OCI-LY1 (cell line): ENCODE results near the gene PYGL.
"Not testable (repeated sequence)": the region's sequence is repeated elsewhere in the genome, so short reads cannot be mapped to it uniquely, and the experiment has no call there.

Experiments used
- H2AFZ ChIP-seq: fragments of 200-600 bp; sonication (generic), shearing (Covaris generic); 2 replicates; pipeline ENCODE4 v1.6.0; 2014; ENCODE audit warnings: antibody characterized with exemption, mild to moderate bottlenecking, low read length
- H3F3A ChIP-seq: fragments of 200-600 bp; sonication (generic), shearing (Covaris generic); 2 replicates; pipeline ENCODE4 v1.6.0; 2014; ENCODE audit warnings: mild to moderate bottlenecking, antibody characterized with exemption, low read length, moderate library complexity; ENCODE audit not compliant: insufficient read depth
- H3K27ac ChIP-seq: fragments of 200-600 bp; sonication (generic); 2 replicates; pipeline ENCODE4 v1.5.1; 2014; ENCODE audit warnings: low read length, mixed run types, mild to moderate bottlenecking, low read depth; ENCODE audit not compliant: poor library complexity, severe bottlenecking
- H3K27me3 ChIP-seq: fragments of 200-600 bp; sonication (generic); 2 replicates; pipeline ENCODE4 v1.6.0; 2014; ENCODE audit warnings: antibody characterized with exemption, mild to moderate bottlenecking, low read length, moderate library complexity; ENCODE audit not compliant: insufficient read depth
- H3K36me3 ChIP-seq: fragments of 200-600 bp; sonication (generic); 2 replicates; pipeline ENCODE4 v1.6.1; 2014; ENCODE audit warnings: mild to moderate bottlenecking, antibody characterized with exemption, low read length, moderate library complexity, mixed read lengths; ENCODE audit not compliant: insufficient read depth
- H3K4me1 ChIP-seq: fragments of 200-600 bp; sonication (generic); 2 replicates; pipeline ENCODE4 v1.5.1; 2014; ENCODE audit warnings: mild to moderate bottlenecking, low read length, moderate library complexity; ENCODE audit not compliant: insufficient read depth, severe bottlenecking
- H3K4me2 ChIP-seq: fragments of 200-600 bp; sonication (generic), shearing (Covaris generic); 2 replicates; pipeline ENCODE4 v1.6.1; 2014; ENCODE audit warnings: low read length
- H3K4me3 ChIP-seq: fragments of 200-600 bp; sonication (generic); 2 replicates; pipeline ENCODE4 v1.5.1; 2014; ENCODE audit warnings: low read length, low read depth, mild to moderate bottlenecking, mixed read lengths; ENCODE audit not compliant: poor library complexity, severe bottlenecking
- H3K79me2 ChIP-seq: fragments of 200-600 bp; shearing (Covaris generic); 2 replicates; pipeline ENCODE4 v1.6.1; 2016; ENCODE audit warnings: mixed run types, low read length, mixed read lengths; ENCODE audit not compliant: insufficient read depth
- H3K9ac ChIP-seq: fragments of 200-600 bp; sonication (generic), shearing (Covaris generic); 2 replicates; pipeline ENCODE4 v1.6.1; 2014; ENCODE audit warnings: mild to moderate bottlenecking, low read length, mixed read lengths
- H3K9me2 ChIP-seq: fragments of 200-600 bp; sonication (generic), shearing (Covaris generic); 2 replicates; pipeline ENCODE4 v1.6.1; 2014; ENCODE audit warnings: low read depth, mild to moderate bottlenecking, low read length, mixed read lengths
- H3K9me3 ChIP-seq: fragments of 200-600 bp; shearing (Covaris generic); 2 replicates; pipeline ENCODE4 v1.6.1; 2014; ENCODE audit warnings: low read length, mixed read lengths
- H4K20me1 ChIP-seq: fragments of 200-600 bp; sonication (generic), shearing (Covaris generic); 2 replicates; pipeline ENCODE4 v1.6.0; 2016; ENCODE audit warnings: mild to moderate bottlenecking, low read length; ENCODE audit not compliant: insufficient read depth
- EZH2 ChIP-seq: fragments of 200-600 bp; sonication (generic), shearing (Covaris generic); IDR thresholded peaks from 2 replicates; pipeline ENCODE4 v1.8.0; 2017; ENCODE audit warnings: borderline replicate concordance, mixed run types, mild to moderate bottlenecking, antibody characterized with exemption, low read length, moderate library complexity, mixed read lengths
- TF ChIP-seq, protein P1 (sequence below): fragments of 200-600 bp; sonication (generic), shearing (Covaris generic); IDR thresholded peaks from 2 replicates; pipeline ENCODE4 v1.5.1; 2017; ENCODE audit warnings: mild to moderate bottlenecking, antibody characterized with exemption, low read length, moderate library complexity, mixed read lengths

PYGL gene

DNA sequence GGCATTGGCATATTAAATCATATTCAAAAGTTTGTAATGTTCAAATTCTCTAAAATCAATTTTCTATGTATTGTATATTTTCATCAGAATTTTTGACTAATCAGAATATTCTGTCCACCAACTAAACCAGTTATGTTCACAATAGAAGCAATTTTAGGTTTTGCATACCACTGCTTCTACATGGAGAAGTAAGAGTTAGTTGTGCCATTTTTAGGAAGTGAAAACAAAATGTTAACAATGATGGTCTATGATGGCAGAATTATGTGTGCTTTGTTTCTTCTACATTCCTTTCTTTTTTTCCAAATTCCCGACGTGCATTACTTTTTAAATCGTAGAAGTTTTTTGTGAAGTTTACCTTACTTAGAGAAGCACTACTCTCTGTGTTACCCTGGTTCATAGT lies 42.9 kb downstream of the PYGL start:
- Histone ChIP-seq H3K9ac (no peak overlapping the region), H3K9me3 (peaks cover 7% of the 10 kb centered on the region; the same call in 1 of the 2 replicates), H3K27me3 (no peaks in the 10 kb centered on the region), H2AFZ (no peak overlapping the region), H3K4me3 (no peak overlapping the region), H3K36me3 (peaks cover 16% of the 10 kb centered on the region; the same call in 1 of the 2 replicates), H4K20me1 (no peaks in the 10 kb centered on the region), H3F3A (no peaks in the 10 kb centered on the region), H3K79me2 (no peaks in the 10 kb centered on the region), H3K9me2 (no peaks in the 10 kb centered on the region), H3K4me2 (0 out of 2 replicates have a peak overlapping the region, but pooled peaks have one; percentile 17), H3K27ac (peak overlapping the region; percentile 38), H3K4me1 (peaks cover 18% of the 10 kb centered on the region)
- TF ChIP-seq EZH2, result no peak
- TF ChIP-seq, protein P1, sequence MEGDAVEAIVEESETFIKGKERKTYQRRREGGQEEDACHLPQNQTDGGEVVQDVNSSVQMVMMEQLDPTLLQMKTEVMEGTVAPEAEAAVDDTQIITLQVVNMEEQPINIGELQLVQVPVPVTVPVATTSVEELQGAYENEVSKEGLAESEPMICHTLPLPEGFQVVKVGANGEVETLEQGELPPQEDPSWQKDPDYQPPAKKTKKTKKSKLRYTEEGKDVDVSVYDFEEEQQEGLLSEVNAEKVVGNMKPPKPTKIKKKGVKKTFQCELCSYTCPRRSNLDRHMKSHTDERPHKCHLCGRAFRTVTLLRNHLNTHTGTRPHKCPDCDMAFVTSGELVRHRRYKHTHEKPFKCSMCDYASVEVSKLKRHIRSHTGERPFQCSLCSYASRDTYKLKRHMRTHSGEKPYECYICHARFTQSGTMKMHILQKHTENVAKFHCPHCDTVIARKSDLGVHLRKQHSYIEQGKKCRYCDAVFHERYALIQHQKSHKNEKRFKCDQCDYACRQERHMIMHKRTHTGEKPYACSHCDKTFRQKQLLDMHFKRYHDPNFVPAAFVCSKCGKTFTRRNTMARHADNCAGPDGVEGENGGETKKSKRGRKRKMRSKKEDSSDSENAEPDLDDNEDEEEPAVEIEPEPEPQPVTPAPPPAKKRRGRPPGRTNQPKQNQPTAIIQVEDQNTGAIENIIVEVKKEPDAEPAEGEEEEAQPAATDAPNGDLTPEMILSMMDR, result no peak

DNA sequence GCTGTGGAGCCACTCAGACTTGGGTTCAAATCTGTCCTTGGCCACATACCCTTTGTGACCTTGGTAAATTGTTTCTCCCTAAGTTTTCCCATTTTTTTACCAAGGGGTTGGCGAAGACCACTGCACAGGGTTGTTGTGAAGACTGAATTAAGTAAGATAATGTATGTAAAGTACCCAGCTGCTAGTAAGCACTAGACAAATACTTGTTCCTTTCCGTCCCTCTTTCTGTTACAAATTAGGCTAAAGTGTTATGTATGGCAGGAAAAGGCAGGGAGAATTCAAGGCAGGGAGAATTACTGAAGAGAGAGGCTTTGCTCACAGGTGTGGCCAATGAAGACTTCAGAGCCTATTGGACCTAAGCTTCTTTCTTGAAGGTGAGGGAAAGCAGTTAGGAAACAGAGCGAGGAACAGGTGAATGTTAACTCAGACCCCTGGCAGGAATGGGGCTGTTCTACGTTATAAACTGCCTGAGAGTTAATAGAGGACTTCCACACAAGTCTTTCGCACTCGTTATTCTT lies 46.6 kb downstream of the PYGL start:
- Histone ChIP-seq H3K36me3 (no peaks in the 10 kb centered on the region), H4K20me1 (no peaks in the 10 kb centered on the region), H3F3A (no peaks in the 10 kb centered on the region), H3K79me2 (no peaks in the 10 kb centered on the region), H3K9me2 (no peaks in the 10 kb centered on the region), H3K4me2 (no peak overlapping the region), H3K4me1 (peaks cover 28% of the 10 kb centered on the region), H3K27me3 (no peaks in the 10 kb centered on the region), H3K9me3 (no peaks in the 10 kb centered on the region), H3K27ac (peak overlapping the region; percentile 4), H3K4me3 (no peak overlapping the region), H3K9ac (no peak overlapping the region), H2AFZ (no peak overlapping the region)
- TF ChIP-seq, protein P1, result no peak
- TF ChIP-seq EZH2, result no peak

DNA sequence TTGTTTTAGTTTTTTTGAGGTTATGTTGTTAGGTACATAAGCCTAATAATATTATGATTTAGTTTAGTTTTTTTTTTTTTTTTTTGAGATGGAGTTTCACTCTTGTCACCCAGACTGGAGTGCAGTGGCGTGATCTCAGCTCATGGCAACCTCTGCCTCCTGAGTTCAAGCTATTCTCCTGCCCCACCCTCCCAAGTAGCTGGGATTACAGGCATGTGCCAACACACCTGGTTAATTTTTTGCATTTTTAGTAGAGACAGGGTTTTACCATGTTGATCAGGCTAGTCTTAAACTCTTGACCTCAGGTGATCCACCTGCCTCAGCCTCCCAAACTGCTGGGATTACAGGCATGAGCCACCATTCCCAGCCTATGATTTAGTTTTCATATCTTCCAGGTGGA lies 47.3 kb downstream of the PYGL start:
- H3K9ac ChIP-seq, H3K4me2 ChIP-seq, H2AFZ ChIP-seq, H3K4me3 ChIP-seq, H3K9me2 ChIP-seq, H3K79me2 ChIP-seq, H4K20me1 ChIP-seq, H3K27ac ChIP-seq, H3K27me3 ChIP-seq, H3K9me3 ChIP-seq, H3K36me3 ChIP-seq, H3F3A ChIP-seq: not testable (repeated sequence)
- H3K4me1 ChIP-seq, result peaks cover 25% of the 10 kb centered on the region

DNA sequence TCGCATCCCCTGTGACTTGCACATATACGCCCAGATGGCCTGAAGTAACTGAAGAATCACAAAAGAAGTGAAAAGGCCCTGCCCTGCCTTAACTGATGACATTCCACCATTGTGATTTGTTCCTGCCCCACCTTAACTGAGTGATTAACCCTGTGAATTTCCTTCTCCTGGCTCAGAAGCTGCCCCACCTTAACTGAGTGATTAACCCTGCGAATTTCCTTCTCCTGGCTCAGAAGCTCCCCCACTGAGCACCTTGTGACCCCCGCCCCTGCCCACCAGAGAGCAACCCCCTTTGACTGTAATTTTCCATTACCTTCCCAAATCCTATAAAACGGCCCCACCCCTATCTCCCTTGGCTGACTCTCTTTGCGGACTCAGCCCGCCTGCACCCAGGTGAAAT lies 47.9 kb downstream of the PYGL start:
- not testable (repeated sequence) for H4K20me1 ChIP-seq, H3K9me3 ChIP-seq, H3K27me3 ChIP-seq, H3K36me3 ChIP-seq, H3K9ac ChIP-seq, H3K79me2 ChIP-seq, H3K4me3 ChIP-seq, H3K9me2 ChIP-seq, H3K4me2 ChIP-seq, H3F3A ChIP-seq, H3K27ac ChIP-seq, H2AFZ ChIP-seq
- peaks cover 20% of the 10 kb centered on the region for H3K4me1 ChIP-seq
